Stimulated activated CD8-positive, alpha-beta memory T cell treated with anti-CD3 and anti-CD28 coated beads, Interleukin-12 subunit alpha, Interleukin-12 subunit beta, amount 100 ng/mL, for 24 hours (primary cell): ENCODE data around the gene PIK3R1.
A peak's percentile ranks its signal among the peaks of the same experiment; 100 is the strongest.
"Not testable (repeated sequence)": the region's sequence is repeated elsewhere in the genome, so short reads cannot be mapped to it uniquely, and the experiment has no call there.

ENCODE experiments used
- DNase-seq: peaks from one replicate; pipeline ENCODE4 v3.0.0-alpha.2; 2020; ENCODE audit errors: extremely low read depth

PIK3R1 gene

GRCh38 chr5:68193481-68194036 is 22.0 kb upstream of the PIK3R1 start:
- no peak for DNase-seq

GRCh38 chr5:68194386-68194785 is 21.2 kb upstream of the PIK3R1 start:
- DNase-seq: no peak

GRCh38 chr5:68195137-68195536 is 20.4 kb upstream of the PIK3R1 start:
- no peak for DNase-seq

GRCh38 chr5:68196876-68197275 is 18.7 kb upstream of the PIK3R1 start:
- DNase-seq: no peak

GRCh38 chr5:68200288-68200687 is 15.3 kb upstream of the PIK3R1 start:
- no peak for DNase-seq

GRCh38 chr5:68210654-68211053 is 4.9 kb upstream of the PIK3R1 start:
- not testable (repeated sequence) for DNase-seq

- DNase-seq: no peak
These were observed 911 bp upstream of the PIK3R1 start for GRCh38 chr5:68214482-68215207.

- DNase-seq: no peak
These were observed 315 bp downstream of the PIK3R1 start for GRCh38 chr5:68215898-68216244.

- peak; percentile 30 for DNase-seq
These were observed 890 bp downstream of the PIK3R1 start for GRCh38 chr5:68216245-68217046.

GRCh38 chr5:68217047-68217355 is 1.4 kb downstream of the PIK3R1 start:
- DNase-seq: no peak

GRCh38 chr5:68217528-68217927 is 2.0 kb downstream of the PIK3R1 start:
- DNase-seq: no peak

- DNase-seq: no peak
These were observed 3.7 kb downstream of the PIK3R1 start for GRCh38 chr5:68219161-68219816.

GRCh38 chr5:68220260-68220659 is 4.7 kb downstream of the PIK3R1 start:
- no peak for DNase-seq

- DNase-seq: no peak
These were observed 5.4 kb downstream of the PIK3R1 start for GRCh38 chr5:68220914-68221313.

- DNase-seq: no peak
These were observed 5.9 kb downstream of the PIK3R1 start for GRCh38 chr5:68221488-68221887.

GRCh38 chr5:68222310-68222709 is 6.8 kb downstream of the PIK3R1 start:
- DNase-seq: no peak

- no peak for DNase-seq
These were observed 7.3 kb downstream of the PIK3R1 start for GRCh38 chr5:68222824-68223354.

- DNase-seq: no peak
These were observed 8.3 kb downstream of the PIK3R1 start for GRCh38 chr5:68223904-68224303.

- DNase-seq: no peak
These were observed 9.1 kb downstream of the PIK3R1 start for GRCh38 chr5:68224509-68225187.

GRCh38 chr5:68225188-68225910 is 9.8 kb downstream of the PIK3R1 start:
- no peak for DNase-seq

GRCh38 chr5:68225911-68226545 is 10.5 kb downstream of the PIK3R1 start:
- DNase-seq: no peak
